HK-2 (cell line): ENCODE data around the gene ANK3.

ENCODE experiments used
- DNase-seq: peaks from one replicate; pipeline ENCODE4 v3.0.0-alpha.2; 2018; ENCODE audit not compliant: unreplicated experiment

The ANK3 gene

DNA sequence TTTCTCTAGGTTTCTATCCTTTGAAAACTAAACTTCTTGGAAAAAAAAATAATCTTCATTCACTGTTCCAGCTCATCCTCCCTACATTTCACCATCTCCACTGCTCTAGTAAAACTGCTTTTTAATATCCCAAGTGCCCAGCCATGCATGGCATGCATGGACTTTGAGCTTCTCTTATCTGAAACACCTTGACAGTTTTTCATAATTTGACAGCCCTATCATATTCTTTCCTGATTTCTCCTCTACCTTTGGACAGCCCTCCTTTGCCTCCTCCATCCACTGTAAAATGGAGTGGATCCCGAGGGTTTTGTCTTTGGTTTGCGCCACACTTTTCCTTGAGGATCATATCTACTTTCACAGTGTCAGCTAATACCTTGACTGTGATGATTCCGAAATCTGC is 212.8 kb downstream of the ANK3 start:
- DNase-seq, result no peak

DNA sequence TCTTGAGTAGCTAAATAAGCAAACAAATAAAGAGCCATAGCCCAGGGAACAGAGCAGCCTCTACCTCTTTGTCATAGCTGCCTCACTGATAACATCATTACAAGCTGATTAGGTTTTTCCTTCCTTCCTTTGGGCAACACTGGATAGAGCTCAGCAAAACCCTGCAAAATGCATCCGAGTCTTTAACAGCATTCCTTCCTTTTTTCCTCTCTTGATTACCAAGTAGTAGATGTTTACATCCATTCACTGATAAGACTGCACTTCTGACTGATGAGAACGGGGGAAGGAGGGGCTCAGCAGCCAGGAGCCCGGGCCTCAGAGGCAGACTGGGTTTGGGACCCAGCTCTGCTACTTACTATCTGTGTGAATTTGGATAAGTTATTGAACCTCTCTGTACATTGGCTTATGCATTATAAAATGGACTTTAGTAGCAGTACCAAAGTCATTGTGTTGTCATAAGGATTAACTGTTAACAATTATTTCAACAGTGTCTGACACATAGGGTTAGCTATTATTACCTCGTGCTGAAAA is 214.2 kb downstream of the ANK3 start:
- DNase-seq, result no peak

DNA sequence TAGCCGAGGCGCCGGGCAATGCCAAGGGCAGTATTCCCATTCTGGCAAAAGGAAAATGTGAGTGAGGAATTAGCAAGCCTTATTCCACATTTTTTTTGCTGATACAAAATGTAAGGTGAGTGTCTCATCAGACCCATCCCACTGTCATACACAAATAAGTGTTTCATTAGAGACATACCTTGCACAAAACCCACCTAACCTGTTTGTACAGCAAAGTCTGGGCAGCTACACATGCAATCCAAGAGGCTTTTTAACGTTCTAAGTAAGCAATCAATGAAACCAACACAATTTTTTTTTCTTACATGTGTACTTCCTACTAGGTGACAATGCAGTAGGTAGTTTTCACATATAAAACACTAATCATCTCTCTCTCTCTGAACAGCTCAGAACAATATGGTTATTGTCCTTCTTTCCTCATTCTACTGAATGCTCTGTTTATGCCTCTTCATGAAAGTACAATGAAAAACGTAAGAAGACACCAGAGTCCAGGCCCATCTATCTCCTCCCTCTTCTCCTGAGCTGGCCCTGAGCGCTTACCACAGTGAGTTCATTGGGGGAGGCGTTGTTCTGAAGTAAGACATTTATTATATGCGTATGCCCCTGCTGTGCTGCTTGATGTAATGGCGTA is 217.2 kb downstream of the ANK3 start:
- DNase-seq, result no peak

DNA sequence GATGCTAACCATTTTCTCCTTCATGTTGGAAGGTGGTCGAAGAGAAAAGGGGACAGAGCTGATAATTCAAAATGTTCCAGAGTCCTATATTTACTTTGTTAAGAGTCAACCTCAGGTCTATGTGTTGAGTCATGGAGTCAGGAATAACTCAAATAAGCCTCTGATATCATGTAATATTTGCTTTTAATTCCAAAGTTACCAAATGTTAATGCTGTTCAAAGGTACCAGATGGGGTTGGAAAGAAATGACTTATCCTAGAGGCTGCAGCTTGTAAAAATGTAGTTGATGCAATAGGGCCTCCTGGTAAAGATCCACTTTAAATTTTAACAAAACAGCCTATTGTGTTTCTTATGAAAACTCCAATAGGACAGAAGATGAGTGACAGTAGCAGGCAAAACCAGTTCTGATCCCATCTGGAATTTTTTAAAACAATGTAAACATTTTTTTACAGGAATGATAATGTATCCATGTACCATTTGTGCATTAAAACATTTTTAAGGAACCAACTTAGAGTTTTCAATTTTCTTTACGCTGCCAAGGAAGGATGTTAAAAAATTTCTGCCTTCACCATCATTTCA is 218.2 kb downstream of the ANK3 start:
- no peak for DNase-seq

DNA sequence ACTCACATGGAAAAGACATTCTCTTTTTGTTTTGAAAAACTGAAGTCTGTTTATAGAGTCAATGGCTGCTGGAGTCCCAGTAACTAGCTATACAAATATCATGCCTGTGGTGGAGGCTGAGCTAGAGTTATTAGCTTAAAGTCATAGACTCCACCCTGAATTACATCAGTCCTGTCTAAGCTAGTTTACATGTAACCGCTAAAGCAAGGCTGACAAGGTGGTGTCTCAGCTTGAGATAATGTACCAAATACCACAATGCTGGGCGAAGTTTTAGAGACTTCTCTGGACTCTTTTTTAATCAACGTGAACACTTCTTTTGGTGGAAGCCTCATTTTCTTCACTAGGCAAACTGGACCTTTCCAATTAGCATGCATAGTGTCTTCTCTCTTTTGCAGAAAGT is 219.4 kb downstream of the ANK3 start:
- no peak for DNase-seq

DNA sequence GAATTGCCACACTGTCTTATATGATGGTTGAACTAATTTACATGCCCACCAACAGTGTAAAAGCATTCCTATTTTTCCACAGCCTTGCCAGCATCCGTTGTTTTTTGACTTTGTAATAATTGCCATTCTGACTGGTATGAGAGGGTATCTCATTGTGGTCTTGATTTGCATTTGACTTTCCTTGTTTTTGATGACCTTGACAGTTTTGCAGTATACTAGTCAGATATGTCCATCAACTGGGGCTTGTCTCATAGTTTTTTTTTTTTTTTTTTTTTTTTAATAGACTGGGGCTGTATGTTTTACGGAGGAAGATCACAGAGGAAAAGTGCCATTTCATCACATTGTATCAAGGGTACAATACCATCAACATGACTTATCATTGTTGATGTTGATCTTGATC is 220.6 kb downstream of the ANK3 start:
- DNase-seq, result no peak

DNA sequence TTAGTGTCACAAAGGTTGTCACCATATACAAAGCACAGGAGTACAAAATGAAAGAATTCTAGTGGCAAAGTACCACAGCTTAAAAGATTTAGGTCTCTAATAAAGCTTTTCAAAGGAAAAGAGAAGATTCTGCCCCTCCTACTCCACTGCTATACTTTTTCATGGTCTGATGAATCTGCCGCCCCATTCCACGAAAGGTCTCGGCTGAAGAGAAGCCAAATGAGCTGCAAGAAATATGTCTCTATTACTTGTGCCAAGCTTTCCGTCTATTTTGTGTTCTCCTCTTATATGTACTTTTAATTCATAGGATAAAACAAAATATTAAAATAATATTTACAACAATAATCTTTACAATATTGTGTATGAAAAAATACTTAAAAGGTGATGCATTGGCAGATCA is 222.6 kb downstream of the ANK3 start:
- no peak for DNase-seq

DNA sequence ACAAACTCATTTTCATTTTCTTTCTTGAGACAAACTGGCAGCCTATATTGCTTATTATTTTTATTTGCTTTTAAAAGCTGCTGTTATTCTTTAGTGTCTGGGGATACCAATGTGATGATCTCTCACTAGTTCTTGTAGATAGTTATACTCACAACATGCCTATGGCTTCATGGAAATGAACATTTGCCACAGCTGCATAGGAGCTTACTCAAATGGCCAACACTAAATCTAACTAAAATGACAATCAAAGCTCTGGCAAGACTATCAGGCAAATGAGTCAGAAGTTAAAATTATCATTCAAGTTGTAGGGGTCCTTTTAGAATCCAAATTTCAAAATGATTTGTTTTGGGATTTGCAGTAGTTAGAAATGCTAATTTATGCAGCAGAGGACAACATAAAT is 225.9 kb downstream of the ANK3 start:
- DNase-seq, result no peak

DNA sequence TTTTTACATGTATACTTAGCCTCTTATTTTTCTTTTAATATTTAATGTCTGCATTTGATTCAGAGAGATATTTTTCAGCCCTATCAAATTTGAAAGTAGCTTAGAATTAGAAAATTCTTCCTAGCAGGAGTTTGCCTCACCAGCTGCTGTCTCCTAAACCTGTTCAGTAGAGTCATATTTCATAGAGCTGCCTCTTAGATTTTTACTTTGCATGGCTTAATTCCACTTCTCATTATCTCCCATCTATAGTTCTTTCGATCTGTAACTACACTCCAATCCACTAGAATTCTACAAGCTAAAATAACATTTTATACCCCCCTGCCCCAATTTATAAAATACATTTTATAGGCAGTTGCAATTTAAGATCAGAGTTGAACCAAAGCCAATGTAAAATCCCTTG is 227.0 kb downstream of the ANK3 start:
- DNase-seq, result no peak

DNA sequence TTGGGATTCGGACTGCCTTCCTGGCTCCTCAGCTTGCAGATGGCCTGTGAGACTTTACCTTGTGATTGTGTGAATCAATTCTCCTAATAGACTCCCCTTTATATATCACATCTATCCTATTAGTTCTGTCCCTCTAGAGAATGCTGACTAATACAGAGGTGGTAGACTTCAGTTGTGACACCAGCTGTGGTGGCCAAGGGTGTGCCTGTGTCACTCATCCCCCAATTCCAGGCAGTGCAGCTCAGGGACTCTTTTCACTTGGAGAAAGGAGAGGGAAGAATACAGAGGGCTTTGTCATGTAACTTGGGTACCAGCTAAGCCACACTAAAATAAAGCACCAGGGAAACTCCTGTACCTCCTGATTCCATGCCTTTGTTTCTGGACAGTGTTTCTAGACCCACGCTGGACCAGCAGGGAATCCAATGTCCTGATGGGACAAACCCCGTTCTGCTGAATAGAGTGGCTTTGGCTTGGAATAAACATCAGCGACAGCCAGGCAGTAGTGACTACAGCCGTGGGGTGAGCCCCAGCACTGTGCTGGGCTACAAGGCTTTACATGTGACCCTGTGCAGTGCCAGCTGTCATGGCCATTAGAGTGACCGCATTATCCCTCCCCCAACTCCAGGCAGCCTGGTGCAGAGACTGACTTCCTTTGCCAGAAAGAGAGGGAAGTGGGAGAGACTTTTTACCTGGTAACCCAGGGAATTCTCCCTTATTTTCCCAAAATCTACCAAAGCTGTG is 233.6 kb downstream of the ANK3 start:
- no peak for DNase-seq

DNA sequence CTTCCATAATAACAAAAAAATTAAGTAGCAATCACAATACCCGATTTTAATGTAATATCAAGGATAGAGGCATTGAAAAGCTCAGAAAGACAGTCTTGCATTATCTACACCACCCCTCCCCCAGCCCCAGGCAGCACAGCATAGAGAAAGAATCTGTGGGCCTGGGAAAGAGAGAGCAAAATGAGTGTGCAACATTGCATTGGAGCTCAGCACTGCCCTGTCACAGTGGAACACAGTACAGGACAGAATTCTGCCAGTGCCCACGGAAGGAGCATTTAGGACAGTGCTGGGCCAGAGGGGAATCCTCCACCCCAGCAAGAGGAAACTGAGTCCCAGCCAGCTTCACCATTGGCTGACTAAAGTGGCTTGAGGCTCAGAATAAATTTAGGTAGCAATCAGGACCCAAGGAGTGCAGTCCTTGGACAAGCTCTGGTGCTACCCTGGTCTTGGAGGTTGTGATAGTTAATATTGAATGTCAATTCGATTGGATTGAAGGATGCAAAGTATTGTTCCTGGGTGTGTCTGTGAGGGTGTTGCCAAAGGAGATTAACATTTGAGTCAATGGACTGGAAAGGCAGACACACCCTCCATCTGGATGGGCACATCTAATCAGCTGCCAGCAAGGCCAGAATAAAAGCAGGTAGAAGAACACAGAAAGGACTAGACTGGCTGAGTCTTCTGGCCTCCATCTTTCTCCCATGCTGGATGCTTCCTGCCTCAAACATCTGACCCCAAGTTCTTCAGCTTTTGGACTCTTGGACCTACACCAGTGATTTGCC is 234.4 kb downstream of the ANK3 start:
- DNase-seq, result no peak

DNA sequence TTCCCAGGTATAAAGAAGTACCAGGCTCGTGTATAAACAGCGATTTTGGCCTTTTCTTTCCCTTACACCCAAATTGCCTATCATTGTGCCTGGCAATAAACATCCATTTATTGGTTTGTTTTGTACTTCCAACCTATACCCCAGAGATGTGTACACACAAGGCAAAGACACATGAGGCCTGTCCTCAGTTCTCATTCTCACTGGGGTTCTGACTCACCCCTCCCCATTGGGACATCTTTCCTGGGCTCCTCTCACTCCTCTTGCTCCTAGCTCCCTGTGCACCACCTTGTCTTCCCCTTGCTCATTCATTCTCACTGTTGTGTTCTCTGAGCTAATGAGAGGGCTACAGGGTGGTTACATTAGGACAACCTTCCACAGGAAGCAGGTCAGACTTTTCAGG is 240.7 kb downstream of the ANK3 start:
- DNase-seq, result no peak

DNA sequence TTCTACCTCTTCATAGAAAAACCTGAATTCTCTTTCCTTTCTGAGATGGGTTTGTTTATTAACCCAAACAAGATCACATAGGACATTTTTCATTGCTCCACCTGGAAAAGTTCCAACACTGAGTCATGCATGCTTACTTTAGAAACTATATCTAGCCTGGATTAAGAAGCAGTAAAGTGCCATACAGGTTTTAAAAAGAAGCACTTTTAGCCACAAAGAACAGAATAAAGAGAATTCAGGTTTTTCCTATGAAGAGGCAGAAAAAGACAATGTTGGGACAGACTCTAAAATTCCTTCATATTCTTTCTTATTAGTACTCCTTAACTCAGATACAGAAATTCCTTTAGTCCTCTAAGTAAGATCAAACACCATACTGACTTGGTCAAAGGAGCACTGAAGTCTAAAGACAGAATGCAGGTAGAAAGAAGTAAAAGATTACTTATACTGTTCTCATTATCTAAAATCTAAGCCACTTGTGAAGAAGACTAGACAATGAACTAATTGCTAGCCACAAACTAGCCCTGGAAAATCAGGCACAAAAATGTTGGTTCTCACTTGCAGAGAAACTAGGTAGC is 241.3 kb downstream of the ANK3 start:
- no peak for DNase-seq

DNA sequence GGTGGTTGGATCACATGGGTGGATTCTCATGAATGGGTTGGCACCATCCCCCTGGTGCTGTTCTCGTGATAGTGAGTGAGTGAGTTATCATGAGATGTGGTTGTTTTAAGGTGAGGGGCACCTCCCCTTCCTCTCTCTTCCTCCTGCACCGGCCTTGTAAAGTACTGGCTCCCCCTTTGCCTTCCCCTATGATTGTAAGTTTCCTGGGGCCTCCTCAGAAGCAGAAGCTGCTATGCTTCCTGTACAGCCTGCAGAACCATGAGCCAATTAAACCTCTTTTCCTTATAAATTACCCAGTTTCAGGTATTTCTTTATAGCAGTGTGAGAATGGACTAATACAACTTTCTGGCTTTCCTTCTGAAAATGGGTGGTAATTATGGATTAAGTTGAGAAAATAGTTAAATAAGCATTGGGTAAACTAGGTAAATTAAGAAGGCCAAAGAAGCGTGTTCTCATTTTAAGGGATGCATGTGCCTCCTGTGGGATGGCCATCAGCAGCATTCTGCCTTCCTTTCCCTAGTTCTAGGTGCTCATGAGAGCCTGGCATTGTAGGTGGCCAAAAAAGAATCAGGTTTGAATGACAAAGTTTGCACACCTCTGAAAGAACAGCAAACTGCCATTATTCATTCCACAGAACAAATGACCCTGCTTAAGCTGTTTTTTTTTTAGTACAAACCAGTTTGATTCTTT is 242.0 kb downstream of the ANK3 start:
- DNase-seq, result no peak

DNA sequence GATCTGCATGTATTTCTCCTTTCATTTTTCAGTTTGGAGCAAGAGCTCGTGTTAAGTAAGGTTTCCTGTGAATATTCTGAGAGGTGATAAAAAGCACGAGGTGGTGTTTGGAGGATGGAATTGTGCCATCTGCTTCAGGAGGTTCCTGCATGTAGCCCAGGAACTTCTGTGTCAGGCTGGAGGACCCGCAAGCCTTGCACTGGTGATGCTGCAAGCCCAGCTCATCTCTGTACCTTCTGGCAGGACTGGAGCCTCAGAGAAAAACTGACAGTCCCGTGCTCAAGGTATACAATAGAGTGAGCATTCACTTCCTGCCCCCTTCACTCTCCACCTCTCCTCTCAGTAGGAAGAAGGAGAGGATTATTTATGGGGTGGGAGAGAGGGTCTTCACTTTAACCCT is 242.7 kb downstream of the ANK3 start:
- DNase-seq, result no peak

DNA sequence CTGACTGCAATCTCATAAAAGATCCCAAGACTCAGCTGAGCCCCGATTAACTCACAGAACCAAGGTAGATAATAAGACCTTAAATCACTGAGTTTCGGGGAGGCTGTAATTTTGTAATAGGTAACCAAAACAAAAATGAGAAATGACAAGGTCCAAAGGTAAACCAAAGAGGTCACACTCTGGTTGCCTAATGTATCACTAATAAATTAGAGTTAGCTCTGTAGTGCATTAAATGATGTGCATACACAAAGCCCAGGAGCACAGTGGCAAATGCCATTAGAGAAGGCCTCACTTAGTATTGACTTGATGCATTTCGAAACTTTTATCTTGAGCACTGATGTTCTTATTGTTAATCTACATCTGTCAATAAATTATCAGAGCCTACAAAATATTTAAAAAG is 245.6 kb downstream of the ANK3 start:
- DNase-seq, result no peak

DNA sequence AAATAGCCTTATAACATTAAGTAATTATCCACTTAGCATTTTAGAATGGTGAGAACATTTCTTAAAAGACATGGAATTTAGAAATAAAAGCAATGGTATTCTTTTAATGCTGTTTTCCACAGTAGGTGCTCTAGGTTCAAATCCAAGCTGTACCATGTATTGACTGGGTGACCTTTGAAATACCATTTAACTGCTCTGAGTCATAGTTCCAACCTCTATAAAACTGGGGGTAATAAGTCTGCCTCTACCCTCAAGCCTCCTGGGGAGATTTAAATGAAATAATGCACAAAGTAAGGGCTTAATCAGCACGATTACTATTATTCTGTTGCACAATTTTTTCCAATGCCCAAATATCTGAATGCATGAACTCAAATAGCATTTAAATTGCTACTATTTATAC is 246.9 kb downstream of the ANK3 start:
- no peak for DNase-seq

DNA sequence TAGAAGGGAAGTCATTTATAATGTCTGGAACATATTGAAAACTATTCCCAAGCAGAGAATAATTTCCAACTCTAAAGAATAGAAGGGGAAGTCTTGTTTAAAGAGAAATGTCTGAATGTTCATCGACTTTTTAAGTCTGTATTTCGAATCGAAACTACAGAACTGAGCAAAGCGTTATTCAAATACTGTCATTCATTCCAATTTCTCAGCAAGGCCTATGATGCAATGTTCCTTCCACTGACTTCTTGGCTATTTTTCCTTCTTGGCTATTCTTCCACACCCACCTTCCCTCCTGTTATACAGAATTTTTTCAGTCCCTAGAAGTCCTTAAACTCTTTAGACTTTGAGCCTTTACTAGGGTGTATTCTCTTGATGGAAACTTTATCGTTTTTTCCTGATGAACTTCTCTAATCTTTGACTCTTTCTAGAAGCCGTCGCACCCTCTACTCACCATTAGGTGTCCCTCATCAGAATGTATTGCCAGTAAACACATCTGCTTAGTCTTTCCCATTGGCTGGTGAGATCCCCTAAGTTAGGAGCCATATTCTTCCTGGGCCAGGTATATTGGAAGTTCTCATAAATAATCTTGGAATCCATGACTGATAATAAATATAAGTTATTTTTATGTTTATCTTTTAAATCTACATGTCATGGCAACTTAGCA is 247.6 kb downstream of the ANK3 start:
- no peak for DNase-seq

DNA sequence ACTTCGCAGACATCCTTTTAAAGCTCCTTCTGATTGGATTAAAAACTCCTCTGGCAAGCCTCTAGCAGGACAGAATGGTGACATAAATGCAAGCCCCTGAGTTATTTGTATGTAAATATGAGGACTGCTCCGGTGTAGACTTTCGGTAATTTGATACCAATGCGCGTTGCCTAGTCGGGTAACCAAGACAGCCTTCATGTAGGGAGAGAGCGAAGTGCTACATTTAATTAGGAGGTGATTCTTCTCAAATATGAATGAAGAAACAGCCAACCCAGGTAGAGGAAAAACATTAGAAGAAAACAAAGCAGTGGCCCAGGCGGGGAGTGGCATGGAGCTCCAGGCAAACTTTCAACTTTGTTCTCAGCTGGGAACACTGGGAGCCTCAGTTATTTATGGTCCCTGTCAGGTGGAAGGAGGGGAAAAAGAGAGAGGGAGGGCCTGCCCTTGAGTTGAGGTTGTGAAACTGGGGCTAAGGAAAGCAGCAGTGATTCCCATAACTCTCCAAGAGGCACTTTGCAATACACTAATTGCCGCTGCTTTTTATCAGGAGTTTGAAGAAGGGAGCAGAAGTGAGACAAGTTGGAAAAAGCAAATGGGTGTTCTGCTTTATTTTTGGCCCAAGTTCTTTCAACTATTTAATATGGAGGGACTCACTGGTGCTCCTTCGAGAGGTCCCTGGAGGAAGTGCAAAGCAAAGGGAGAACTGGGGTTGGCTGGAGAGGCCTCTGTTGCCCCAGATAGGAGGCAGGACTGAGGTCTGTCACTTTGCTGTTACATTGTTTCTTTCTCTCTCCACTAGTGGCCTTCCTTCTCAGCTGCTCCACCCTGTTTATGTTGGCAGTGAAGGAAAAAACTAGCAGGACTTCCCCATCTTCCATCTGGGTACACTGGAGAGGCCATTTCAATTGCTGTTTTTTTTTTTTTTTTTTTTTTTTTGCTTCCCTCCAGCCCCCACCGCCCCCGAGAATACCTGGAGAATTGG is 248.7 kb downstream of the ANK3 start:
- DNase-seq, result no peak
